BE2C (cell line): ENCODE data around the gene CLDN22.

Experiments used
- DNase-seq: peaks from one replicate; pipeline ENCODE4 v3.0.0-alpha.2; 2020
- H3K27me3 ChIP-seq: fragments of 250-450 bp; sonication (Bioruptor Pico); 2 replicates; pipeline ENCODE4 v1.5.1; 2020; ENCODE audit warnings: mild to moderate bottlenecking
- H3K36me3 ChIP-seq: fragments of 250-450 bp; sonication (Bioruptor Pico); 2 replicates; pipeline ENCODE4 v1.5.1; 2020; ENCODE audit warnings: mild to moderate bottlenecking
- H3K4me1 ChIP-seq: fragments of 250-450 bp; sonication (Bioruptor Pico); 2 replicates; pipeline ENCODE4 v1.5.1; 2020
- H3K4me3 ChIP-seq: 2 replicates; pipeline ENCODE4 v1.5.1; 2011; ENCODE audit warnings: low read depth, low read length
- H3K9me3 ChIP-seq: fragments of 250-450 bp; sonication (Bioruptor Pico); 2 replicates; pipeline ENCODE4 v1.5.1; 2020
- CTCF ChIP-seq: IDR thresholded peaks from 2 replicates; pipeline ENCODE4 v1.5.1; 2012; ENCODE audit warnings: mild to moderate bottlenecking, low read depth, low read length

The CLDN22 gene

GRCh38 chr4:183348706-183349659, 28.9 kb upstream of the CLDN22 start:
- H3K4me3 ChIP-seq: no peak overlapping the region
- no peaks in the 10 kb centered on the region for H3K27me3 ChIP-seq
- no peaks in the 10 kb centered on the region for H3K9me3 ChIP-seq
- no peak for DNase-seq
- TF ChIP-seq CTCF: no peak
- no peaks in the 10 kb centered on the region for H3K36me3 ChIP-seq
- no peaks in the 10 kb centered on the region for H3K4me1 ChIP-seq

- no peak for TF ChIP-seq CTCF
- no peak for DNase-seq
- H3K9me3 ChIP-seq: no peaks in the 10 kb centered on the region
Measured at GRCh38 chr4:183348136-183348535, 28.1 kb upstream of the CLDN22 start.

GRCh38 chr4:183347566-183347965, 27.5 kb upstream of the CLDN22 start:
- Histone ChIP-seq H3K27me3 (no peaks in the 10 kb centered on the region), H3K9me3 (no peaks in the 10 kb centered on the region), H3K36me3 (no peaks in the 10 kb centered on the region), H3K4me1 (no peaks in the 10 kb centered on the region), H3K4me3 (no peak overlapping the region)
- TF ChIP-seq CTCF: no peak
- DNase-seq: no peak

More at GRCh38 chr4:183348136-183348535, 28.1 kb upstream of the CLDN22 start:
- Histone ChIP-seq H3K27me3 (no peaks in the 10 kb centered on the region), H3K4me3 (no peak overlapping the region), H3K36me3 (no peaks in the 10 kb centered on the region), H3K4me1 (no peaks in the 10 kb centered on the region)

GRCh38 chr4:183347146-183347545, 27.1 kb upstream of the CLDN22 start:
- H3K27me3 ChIP-seq: no peaks in the 10 kb centered on the region
- no peaks in the 10 kb centered on the region for H3K4me1 ChIP-seq
- no peak overlapping the region for H3K4me3 ChIP-seq
- no peaks in the 10 kb centered on the region for H3K36me3 ChIP-seq
- no peaks in the 10 kb centered on the region for H3K9me3 ChIP-seq
- no peak for DNase-seq
- no peak for TF ChIP-seq CTCF

- TF ChIP-seq CTCF: no peak
- DNase-seq: no peak
- Histone ChIP-seq H3K4me1 (no peaks in the 10 kb centered on the region), H3K9me3 (no peaks in the 10 kb centered on the region), H3K4me3 (no peak overlapping the region), H3K27me3 (no peaks in the 10 kb centered on the region), H3K36me3 (no peaks in the 10 kb centered on the region)
Measured at GRCh38 chr4:183345261-183345660, 25.2 kb upstream of the CLDN22 start.
